Middle frontal gyrus (tissue), 1 donor: Measurements from ENCODE around the gene RRAD.
"Not testable (repeated sequence)": the region's sequence is repeated elsewhere in the genome, so short reads cannot be mapped to it uniquely, and the experiment has no call there.

Experiments
- DNase-seq: peaks from one replicate; pipeline ENCODE4 v3.0.0-alpha.2; 2015; ENCODE audit warnings: low spot score; ENCODE audit errors: extremely low spot score

Gene RRAD

GRCh38 chr16:66900721-66901441 lies 24.5 kb downstream of the RRAD start:
- DNase-seq: no peak

GRCh38 chr16:66899945-66900710 lies 25.2 kb downstream of the RRAD start:
- no peak for DNase-seq

- DNase-seq: no peak
Measured at GRCh38 chr16:66899310-66899944, 25.9 kb downstream of the RRAD start.

- DNase-seq: no peak
Measured at GRCh38 chr16:66898933-66899309, 26.4 kb downstream of the RRAD start.

GRCh38 chr16:66898207-66898606 lies 27.1 kb downstream of the RRAD start:
- DNase-seq: no peak

- not testable (repeated sequence) for DNase-seq
Measured at GRCh38 chr16:66896682-66897081, 28.7 kb downstream of the RRAD start.

GRCh38 chr16:66895999-66896398 lies 29.3 kb downstream of the RRAD start:
- DNase-seq: no peak

- no peak for DNase-seq
Measured at GRCh38 chr16:66895689-66895979, 29.7 kb downstream of the RRAD start.

GRCh38 chr16:66894948-66895688 lies 30.2 kb downstream of the RRAD start:
- peak; percentile 60 for DNase-seq

GRCh38 chr16:66894055-66894454 lies 31.3 kb downstream of the RRAD start:
- no peak for DNase-seq

- no peak for DNase-seq
Measured at GRCh38 chr16:66891797-66892196, 33.5 kb downstream of the RRAD start.

- no peak for DNase-seq
Measured at GRCh38 chr16:66891360-66891759, 34.0 kb downstream of the RRAD start.

GRCh38 chr16:66890799-66891198 lies 34.5 kb downstream of the RRAD start:
- DNase-seq: no peak

GRCh38 chr16:66889622-66890021 lies 35.7 kb downstream of the RRAD start:
- no peak for DNase-seq

GRCh38 chr16:66888647-66889615 lies 36.4 kb downstream of the RRAD start:
- DNase-seq: no peak

GRCh38 chr16:66886914-66887313 lies 38.4 kb downstream of the RRAD start:
- no peak for DNase-seq

GRCh38 chr16:66886321-66886720 lies 39.0 kb downstream of the RRAD start:
- no peak for DNase-seq

- DNase-seq: no peak
Measured at GRCh38 chr16:66885491-66885890, 39.8 kb downstream of the RRAD start.

GRCh38 chr16:66882702-66883101 lies 42.6 kb downstream of the RRAD start:
- no peak for DNase-seq

- DNase-seq: no peak
Measured at GRCh38 chr16:66881964-66882508, 43.3 kb downstream of the RRAD start.
